Measurements from ENCODE around the gene ANKRD63.

ANKRD63 gene

GRCh38 chr15:40246496-40247280 is 36.2 kb downstream of the ANKRD63 start:
- TF ChIP-seq TAF1 (IDR thresholded peaks at IDR 0.05; ENCODE audit: low read depth) (no peak), USF1 (IDR thresholded peaks at IDR 0.05) (no peak), TEAD4 (IDR thresholded peaks at IDR 0.05) (no peak), ZBTB7A (IDR thresholded peaks at IDR 0.05; ENCODE audit: low read depth) (no peak), TCF12 (IDR thresholded peaks at IDR 0.05; ENCODE audit: low read depth) (no peak), RAD21 (IDR thresholded peaks at IDR 0.05; ENCODE audit: low read depth) (no peak), EGR1 (IDR thresholded peaks at IDR 0.05) (no peak), CEBPB (IDR thresholded peaks at IDR 0.05) (no peak), NFIC (IDR thresholded peaks at IDR 0.05) (no peak), FOXM1 (IDR thresholded peaks at IDR 0.05; ENCODE audit: borderline replicate concordance, low read depth) (no peak), REST (IDR thresholded peaks at IDR 0.05; ENCODE audit: low read depth) (no peak), CREB1 (IDR thresholded peaks at IDR 0.05; ENCODE audit: low read depth) (no peak), MAX (IDR thresholded peaks at IDR 0.05) (no peak), YY1 (IDR thresholded peaks at IDR 0.05; ENCODE audit: low read depth) (no peak), EP300 (IDR thresholded peaks at IDR 0.05; ENCODE audit: borderline replicate concordance) (no peak)

GRCh38 chr15:40245666-40246450 is 37.0 kb downstream of the ANKRD63 start:
- TF ChIP-seq TAF1 (IDR thresholded peaks at IDR 0.05; ENCODE audit: low read depth) (no peak), USF1 (IDR thresholded peaks at IDR 0.05) (no peak), NFIC (IDR thresholded peaks at IDR 0.05) (no peak), CREB1 (IDR thresholded peaks at IDR 0.05; ENCODE audit: low read depth) (no peak), CEBPB (IDR thresholded peaks at IDR 0.05) (no peak), MAX (IDR thresholded peaks at IDR 0.05) (no peak), EGR1 (IDR thresholded peaks at IDR 0.05) (no peak), TCF12 (IDR thresholded peaks at IDR 0.05; ENCODE audit: low read depth) (no peak), REST (IDR thresholded peaks at IDR 0.05; ENCODE audit: low read depth) (no peak), FOXM1 (IDR thresholded peaks at IDR 0.05; ENCODE audit: borderline replicate concordance, low read depth) (no peak), ZBTB7A (IDR thresholded peaks at IDR 0.05; ENCODE audit: low read depth) (no peak), YY1 (IDR thresholded peaks at IDR 0.05; ENCODE audit: low read depth) (no peak), EP300 (IDR thresholded peaks at IDR 0.05; ENCODE audit: borderline replicate concordance) (no peak), RAD21 (IDR thresholded peaks at IDR 0.05; ENCODE audit: low read depth) (no peak), TEAD4 (IDR thresholded peaks at IDR 0.05) (no peak)

GRCh38 chr15:40244961-40245523 is 37.8 kb downstream of the ANKRD63 start:
- TF ChIP-seq USF1 (IDR thresholded peaks at IDR 0.05) (no peak), CREB1 (IDR thresholded peaks at IDR 0.05; ENCODE audit: low read depth) (no peak), CEBPB (IDR thresholded peaks at IDR 0.05) (peak; percentile 96), RAD21 (IDR thresholded peaks at IDR 0.05; ENCODE audit: low read depth) (no peak), NFIC (IDR thresholded peaks at IDR 0.05) (peak; percentile 40; the same call in 1 of the 2 replicates), REST (IDR thresholded peaks at IDR 0.05; ENCODE audit: low read depth) (no peak), EP300 (IDR thresholded peaks at IDR 0.05; ENCODE audit: borderline replicate concordance) (peak; percentile 51; the same call in 1 of the 2 replicates), TAF1 (IDR thresholded peaks at IDR 0.05; ENCODE audit: low read depth) (peak; percentile 44; the same call in 1 of the 2 replicates), ZBTB7A (IDR thresholded peaks at IDR 0.05; ENCODE audit: low read depth) (no peak), TEAD4 (IDR thresholded peaks at IDR 0.05) (peak; percentile 33; the same call in 1 of the 2 replicates), YY1 (IDR thresholded peaks at IDR 0.05; ENCODE audit: low read depth) (peak; percentile 86), FOXM1 (IDR thresholded peaks at IDR 0.05; ENCODE audit: borderline replicate concordance, low read depth) (peak; percentile 37; the same call in 1 of the 2 replicates), MAX (IDR thresholded peaks at IDR 0.05) (peak; percentile 59; the same call in 1 of the 2 replicates), EGR1 (IDR thresholded peaks at IDR 0.05) (no peak), TCF12 (IDR thresholded peaks at IDR 0.05; ENCODE audit: low read depth) (peak; percentile 68)

All from Ishikawa (cell line).